Breast epithelium (tissue), 3 donors: ENCODE data around the gene PRKCD.

Experiments
- CTCF ChIP-seq, 3 donors: fragments of 450-650 bp; IDR thresholded peaks; one replicate each; pipeline ENCODE4 v1.5.1; 2016 to 2017; ENCODE audit warnings: antibody characterized with exemption in 3 of 3, mild to moderate bottlenecking in 3 of 3, moderate library complexity in 3 of 3
- POLR2A ChIP-seq: fragments of 450-650 bp; IDR thresholded peaks from one replicate; pipeline ENCODE4 v1.6.1; 2016; ENCODE audit warnings: antibody characterized with exemption, mild to moderate bottlenecking, moderate library complexity
- POLR2AphosphoS5 ChIP-seq, 3 donors: sonication (generic); formaldehyde crosslinking; IDR thresholded peaks; one replicate each; pipeline ENCODE4 v1.6.1; 2017; ENCODE audit warnings: antibody characterized with exemption in 3 of 3

- TF ChIP-seq CTCF (IDR thresholded peaks at IDR 0.05) (no peak), POLR2A (no peak), POLR2AphosphoS5 (IDR thresholded peaks at IDR 0.05) (no peak)
Observed at GRCh38 chr3:53153264-53153823, 7.7 kb upstream of the PRKCD start.
